GM19455 (cell line): ENCODE data around the gene TMEM198.

Experiments
- ATAC-seq: cut with Tn5 transposase; IDR thresholded peaks from one replicate; pipeline ENCODE4 v1.9.1; 2021; ENCODE audit not compliant: unreplicated experiment

The TMEM198 gene

DNA sequence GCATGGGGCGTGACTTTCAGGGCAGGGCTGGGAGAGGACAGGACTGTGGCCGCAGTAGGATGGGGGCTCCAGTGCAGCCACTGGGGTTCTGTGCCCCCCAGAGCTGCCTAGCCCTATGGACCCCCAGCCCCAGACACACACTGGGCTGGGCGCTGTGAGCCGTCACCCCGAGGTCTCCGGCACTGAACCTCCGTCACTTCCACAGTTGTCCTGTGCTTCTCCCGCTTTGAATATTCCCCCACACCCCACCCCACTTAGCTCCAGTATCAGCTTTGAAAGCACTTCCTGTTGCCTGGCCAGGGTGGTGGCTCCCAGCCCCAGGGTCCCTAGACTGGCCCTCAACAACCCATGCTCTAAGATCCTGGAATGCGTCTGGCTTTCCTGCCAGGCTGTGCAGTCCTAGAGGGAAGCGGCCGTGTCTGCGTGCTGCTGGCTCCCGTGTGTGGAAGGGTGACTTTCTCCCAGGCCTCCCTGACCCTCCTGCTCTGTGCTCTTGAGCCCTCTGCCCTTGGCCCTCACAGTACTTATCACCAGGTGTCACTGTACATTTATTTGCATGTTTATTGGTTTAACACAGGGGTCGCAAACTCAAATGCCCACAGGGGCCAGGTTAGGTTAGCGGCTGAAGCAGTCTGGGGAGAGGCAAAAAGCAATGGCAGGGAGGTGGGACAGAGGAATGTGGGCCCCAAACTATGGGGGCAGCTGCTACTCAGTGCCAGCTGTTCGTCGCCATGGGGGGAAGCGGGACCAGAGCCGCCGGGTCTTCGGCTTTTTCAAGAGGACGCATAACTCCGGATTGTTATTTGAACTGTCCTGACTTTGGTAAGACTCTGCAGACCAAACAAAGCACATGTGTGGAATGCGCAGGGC lies 17.6 kb downstream of the TMEM198 start:
- no peak for ATAC-seq

DNA sequence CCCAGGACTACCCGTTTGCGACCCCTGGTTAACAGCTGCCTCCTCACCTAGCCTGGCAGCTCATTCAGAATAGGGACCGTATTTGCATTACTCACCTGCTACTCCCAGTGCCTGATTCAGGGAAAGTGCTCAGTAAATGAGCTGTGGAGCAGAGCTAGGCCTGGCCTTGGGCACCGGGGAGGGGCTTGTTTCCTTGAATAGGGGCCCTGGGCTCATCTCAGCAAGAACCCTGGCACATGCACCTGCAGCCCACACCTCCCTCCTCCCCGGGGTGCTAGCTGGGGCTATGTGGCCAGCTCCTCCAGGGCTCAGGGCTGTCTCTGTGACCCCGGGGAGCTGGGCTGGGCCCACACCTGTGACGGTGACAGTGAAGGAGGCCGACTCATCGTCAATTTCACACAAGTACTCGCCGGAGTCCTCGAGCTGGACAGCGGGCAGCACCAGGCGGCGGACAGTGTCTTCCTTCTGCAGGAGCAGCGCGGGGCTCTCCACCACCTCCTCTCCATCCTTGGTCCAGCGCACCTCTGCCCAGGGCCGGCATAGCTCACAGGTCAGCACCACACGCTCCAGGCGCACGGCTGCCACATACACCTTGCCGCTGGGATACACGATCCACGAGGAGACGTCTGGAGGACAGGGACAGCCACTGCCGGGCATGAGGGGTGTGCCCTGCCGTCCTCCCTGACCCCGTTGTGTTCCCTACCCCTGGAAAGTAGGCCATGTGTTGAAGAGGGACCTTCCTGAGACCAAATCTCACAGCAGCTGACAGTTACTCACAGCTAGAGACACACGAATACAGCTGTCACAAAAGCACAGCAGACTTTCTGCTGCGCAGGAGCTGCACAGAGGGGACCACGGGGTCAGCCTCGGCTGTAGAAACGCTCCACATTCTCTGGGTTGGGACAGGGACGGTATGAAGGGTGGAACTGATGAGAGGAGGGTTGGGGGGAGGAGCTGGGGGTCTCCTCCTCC lies 18.5 kb downstream of the TMEM198 start:
- no peak for ATAC-seq

DNA sequence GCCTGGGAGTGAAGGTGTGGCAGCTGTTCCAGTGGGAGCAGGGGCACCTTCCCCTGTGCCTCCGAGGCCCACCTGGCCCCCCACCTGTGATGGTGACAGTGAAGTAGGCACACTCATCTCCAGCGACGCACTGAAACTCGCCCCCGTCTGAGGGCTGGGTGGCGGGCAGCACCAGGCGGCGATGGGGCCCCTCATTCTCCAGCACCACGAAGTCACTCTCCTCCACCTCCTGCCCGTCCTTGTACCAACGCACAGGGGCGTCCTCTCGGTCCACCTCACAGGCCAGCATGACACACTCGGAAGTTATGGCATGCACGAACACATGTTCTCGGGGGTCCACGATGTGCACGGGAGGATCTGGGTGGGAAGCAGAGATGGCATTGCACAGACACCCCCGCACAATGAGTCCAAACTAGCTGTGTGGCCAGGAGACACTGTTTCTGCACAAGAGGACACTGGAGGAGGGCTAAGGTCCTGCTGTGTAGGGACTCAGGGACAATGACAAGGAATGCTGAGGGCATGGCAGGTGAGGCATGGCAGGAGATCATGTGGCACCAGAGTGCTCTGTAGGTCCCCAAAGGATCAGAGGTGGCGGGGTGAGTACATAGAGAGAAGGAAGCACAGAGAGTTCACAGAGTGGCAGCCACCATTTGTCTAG lies 19.6 kb downstream of the TMEM198 start:
- ATAC-seq, result no peak

DNA sequence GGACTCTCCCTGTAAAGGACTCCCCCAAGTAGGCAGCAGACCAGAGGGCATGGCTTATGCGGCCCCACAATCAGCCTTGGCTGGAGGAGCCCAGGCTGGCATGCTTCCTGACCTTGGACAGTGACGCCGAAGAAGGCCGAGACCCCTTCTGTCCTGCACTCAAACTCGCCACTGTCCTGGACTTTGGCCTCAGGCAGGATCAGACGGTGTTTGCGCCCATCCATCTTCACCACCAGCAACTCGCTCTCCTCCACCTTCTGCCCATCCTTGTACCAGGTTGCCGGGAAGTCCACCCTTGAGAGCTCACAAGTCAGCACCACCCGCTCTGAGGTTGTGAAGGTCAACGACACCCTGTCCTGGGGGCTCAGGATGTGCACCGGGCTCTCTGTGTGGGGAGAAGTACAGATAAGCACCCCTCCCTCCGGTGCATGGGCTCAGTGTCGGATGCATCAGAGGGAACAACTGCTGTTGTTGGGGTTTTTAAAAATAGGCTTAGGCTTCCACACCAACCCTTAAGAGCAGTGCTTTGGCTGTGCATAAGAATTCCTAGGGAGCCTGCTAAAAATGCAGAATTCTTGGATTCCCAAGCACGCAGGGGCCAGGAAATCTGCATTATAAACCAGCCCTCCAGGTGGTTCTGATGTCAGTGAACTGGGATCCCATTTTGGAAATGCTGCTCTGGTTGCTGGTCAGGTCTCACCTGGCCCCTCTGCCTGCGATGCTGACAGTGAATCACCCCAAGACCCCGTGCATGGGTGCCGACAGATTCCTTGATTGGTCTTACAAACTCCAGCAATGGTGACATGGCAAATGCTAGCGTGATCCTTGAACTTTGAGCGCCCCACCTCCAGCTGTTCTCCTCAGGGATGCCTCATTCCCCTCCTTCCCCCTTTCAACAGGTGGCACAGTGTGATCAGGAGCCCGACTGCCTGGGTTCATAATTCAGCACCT lies 21.6 kb downstream of the TMEM198 start:
- no peak for ATAC-seq

DNA sequence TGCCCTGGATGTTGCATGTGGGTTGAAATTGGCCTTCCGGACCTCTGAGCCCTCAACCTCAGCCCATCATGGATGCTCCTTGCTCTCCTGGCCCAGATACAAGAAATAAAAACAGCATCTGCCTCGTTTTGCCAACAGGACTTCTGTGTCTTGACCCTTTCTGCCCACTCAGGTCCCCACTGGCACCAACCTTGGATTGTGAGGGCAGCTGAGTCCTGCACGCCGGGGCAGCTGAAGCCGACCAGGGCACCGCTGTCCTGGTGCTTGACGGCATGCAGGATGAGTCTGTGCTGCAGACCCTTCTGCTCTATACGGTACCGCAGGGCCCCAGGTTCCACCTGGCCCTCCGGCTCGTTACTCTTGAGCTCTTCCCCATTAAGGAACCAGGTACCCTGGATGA lies 22.8 kb downstream of the TMEM198 start:
- no peak for ATAC-seq

DNA sequence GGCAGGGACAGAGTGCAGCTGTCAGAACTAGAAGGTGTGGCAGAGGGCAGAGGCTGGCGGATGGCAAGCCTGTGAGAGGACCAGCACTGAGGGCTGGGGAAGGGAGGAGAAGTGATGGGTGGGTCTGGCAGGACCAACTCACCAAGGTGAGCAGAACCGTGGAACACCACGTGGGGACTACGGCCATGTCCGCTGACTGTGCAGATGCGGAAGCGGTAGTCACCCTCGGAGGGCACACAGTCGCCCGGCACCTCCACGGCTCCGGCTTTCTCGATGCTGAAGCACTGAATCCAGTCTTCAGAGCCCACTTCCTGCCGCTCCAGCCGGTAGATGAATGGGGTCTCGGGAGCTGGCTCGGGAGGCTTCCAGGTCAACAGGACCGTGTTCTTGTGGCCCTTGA lies 23.3 kb downstream of the TMEM198 start:
- ATAC-seq, result no peak

DNA sequence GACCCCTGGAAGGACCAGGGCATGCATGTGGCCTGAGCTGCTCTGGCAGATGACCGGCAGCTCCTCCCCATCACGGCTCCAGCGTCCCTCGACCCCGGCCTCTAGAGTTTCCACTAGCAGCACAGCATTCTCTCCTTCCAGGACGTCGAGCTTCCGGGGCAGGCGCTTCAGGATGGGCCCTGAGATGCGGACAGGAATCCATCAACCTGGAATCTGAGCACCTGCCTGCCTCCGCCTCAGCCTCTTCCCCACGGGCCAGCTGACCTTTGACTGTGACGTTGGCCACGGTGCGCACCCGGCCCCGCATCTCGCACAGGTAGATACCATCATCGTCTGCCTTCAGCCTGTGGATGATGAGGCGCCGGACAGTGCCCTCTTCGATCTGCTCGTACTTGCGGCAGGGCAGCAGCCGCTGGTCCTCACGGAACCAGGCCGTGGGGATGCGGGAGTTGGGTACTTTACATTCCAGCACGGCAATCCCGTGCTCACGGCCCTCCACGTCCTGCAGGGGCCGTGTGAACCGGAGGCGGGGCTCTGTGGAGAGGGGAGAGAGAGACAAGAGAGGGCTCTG lies 24.0 kb downstream of the TMEM198 start:
- no peak for ATAC-seq

- ATAC-seq, result no peak
These were observed 25.2 kb downstream of the TMEM198 start for GRCh38 chr2:219569041-219569440.

- no peak for ATAC-seq
These were observed 25.8 kb downstream of the TMEM198 start for GRCh38 chr2:219569635-219570034.

DNA sequence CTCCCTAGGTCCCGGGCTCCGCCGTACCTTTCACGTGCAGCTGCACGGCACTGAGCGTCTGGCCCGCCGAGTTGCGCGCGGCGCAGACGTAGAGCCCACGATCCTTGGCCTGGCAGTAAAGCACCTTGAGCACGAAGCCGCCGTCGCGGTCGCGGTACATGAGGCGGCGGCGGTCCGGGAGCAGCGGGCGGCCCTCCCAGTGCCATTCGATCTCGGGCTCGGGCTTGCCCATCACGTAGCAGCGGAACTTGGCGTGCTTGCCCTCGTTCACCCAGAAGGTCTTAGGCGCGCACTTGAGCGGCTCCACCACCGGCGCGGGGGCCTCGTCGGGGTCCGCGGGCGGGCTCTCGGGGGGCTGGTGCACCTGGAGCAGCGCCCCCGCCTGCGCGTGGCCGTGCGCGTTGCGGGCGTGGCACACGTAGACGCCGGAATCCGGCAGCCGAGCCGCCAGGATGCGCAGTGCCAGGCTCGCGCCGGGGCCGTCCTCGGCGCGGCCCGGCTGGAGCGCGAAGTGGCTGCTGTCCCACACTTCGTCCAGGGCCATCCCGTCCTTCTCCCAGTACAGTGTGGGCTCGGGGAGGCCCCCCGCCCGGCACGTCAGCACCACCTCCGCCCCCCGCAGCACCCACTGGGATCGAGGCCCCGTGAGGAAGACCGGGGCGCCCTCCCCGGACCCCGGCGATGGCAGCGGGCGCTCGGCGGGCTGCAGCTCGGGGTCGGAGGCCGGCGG lies 26.5 kb downstream of the TMEM198 start:
- no peak for ATAC-seq

DNA sequence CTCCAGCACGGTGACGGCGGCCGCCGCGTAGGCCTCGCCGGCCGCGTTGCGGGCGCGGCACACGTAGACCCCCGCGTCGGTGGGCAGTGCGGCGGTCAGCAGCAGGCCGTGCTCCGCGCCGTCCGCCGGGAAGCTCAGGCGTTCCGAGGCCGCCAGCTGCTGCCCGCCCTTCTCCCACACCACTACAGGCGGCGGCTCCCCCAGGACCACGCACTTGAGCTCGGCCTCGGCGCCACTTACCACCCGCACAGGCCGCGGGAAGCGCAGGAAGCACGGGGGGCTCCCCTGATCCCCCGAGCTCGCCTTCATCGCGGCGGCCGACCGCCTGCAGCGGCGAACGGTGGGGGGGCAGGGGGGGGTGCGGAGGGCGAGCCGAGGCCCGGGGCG lies 27.1 kb downstream of the TMEM198 start:
- ATAC-seq, result no peak

- ATAC-seq, result no peak
These were observed 27.7 kb downstream of the TMEM198 start, which contains the start of gene OBSL1 for GRCh38 chr2:219571311-219572236. OBSL1 (minus strand) TSS chr2:219571539; CDS start chr2:219571232, 307 bp downstream.

DNA sequence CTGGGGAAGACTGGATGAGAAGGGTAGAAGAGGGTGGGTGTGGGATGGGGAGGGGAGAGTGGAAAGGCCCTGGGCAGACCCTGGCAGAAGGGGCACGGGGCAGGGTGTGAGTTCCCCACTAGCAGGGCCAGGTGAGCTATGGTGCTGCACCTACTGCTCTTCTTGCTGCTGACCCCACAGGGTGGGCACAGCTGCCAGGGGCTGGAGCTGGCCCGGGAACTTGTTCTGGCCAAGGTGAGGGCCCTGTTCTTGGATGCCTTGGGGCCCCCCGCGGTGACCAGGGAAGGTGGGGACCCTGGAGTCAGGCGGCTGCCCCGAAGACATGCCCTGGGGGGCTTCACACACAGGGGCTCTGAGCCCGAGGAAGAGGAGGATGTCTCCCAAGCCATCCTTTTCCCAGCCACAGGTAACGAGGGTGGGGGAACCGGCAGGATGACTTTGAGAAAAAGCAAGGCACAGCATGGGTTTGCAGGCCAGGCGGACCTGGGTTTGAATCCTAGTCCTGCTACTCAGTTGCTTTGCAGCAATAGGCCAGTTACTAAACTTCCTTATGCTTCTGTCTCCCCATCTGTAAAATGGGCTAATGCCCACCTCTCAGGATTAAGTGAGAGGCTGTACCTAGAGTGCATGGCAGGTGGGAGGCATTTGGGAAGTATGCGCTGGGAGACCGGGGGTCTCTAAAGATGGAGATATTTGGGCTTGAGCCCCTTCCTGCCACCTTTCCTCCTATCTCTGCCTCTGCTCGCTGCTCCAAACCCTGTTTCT lies 28.6 kb downstream of the TMEM198 start, which contains the start of gene INHA:
TSS of gene INHA (plus strand) at position 74 of the 765 bp plus-strand sequence. CDS start at position 139, 65 bp downstream.
- ATAC-seq, result no peak

DNA sequence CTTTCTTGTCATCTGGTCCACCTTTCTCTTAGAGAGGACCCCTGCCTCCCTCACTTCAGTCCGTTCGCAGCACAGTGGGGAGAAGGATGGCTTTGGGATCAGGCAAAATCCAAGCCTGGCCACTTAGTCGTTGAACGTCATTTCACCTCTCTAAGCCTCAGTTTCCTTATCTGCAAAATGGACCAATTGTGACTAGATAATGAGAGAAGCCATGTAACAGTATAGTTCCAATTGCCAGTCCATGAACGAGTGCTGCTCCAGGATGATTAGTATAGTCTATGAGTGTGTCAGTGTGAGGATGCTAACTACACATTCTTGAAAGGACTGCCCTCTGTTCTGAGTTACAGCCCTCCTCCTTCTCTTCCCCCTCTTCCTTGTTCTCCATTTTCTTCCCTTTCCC lies 29.3 kb downstream of the TMEM198 start:
- ATAC-seq, result no peak

GRCh38 chr2:219574484-219575311 lies 30.9 kb downstream of the TMEM198 start:
- ATAC-seq, result no peak
